ENCODE results near the gene HOXB13. TPM values are rescaled to one million over a fixed set of nuclear protein-coding genes. Genes with fewer than 3 reads are reported as not detected.

The HOXB13 gene
- total RNA-seq, 3 donors from 2014 or later (not counting 1 experiment from before 2014, with no cell fraction given) = not detected

GRCh38 chr17:48738803-48739526 is 10.4 kb upstream of the HOXB13 start:
- Mint-ChIP-seq H3K36me3 (no peaks in the 10 kb centered on the region), H3K27me3 (ENCODE audit: low read depth in 2 of 2) (peaks cover 82 to 84% of the 10 kb centered on the region in 2 donors), H3K4me3 (peak overlapping the region; percentile 28), H3K27ac (no peak overlapping the region), H3K9me3 (no peaks in the 10 kb centered on the region), H3K4me1 (peaks cover 0 to 7% of the 10 kb centered on the region in 2 donors)
- DNase-seq (peak in 1 of 2 donors; percentile 34), ATAC-seq (peak in 1 of 3 donors; percentile 35)
- H3K27ac ChIP-seq (ENCODE audit: low read length) = no peak overlapping the region
- no peak for TF ChIP-seq CTCF (IDR thresholded peaks at IDR 0.05)
- intact Hi-C loops (cut with micrococcal nuclease) = no loop called here
- H3K27me3 ChIP-seq (ENCODE audit: control insufficient read depth, insufficient read depth, low read length) = peaks cover 65% of the 10 kb centered on the region
- no peak overlapping the region for H3K4me3 ChIP-seq (ENCODE audit: low read length)
- no peaks in the 10 kb centered on the region for H3K36me3 ChIP-seq (ENCODE audit: control insufficient read depth, insufficient read depth, low read length)
- WGBS (ENCODE audit: insufficient coverage) = 7% methylated on average over 35 of the region's 37 CpGs
- peaks cover 11% of the 10 kb centered on the region for H3K4me1 ChIP-seq (ENCODE audit: control insufficient read depth, insufficient read depth, low read length)
- no peaks in the 10 kb centered on the region for H3K9me3 ChIP-seq (ENCODE audit: control insufficient read depth, insufficient read depth, low read length)

- Mint-ChIP-seq H3K36me3 (no peaks in the 10 kb centered on the region), H3K9me3 (no peaks in the 10 kb centered on the region), H3K4me3 (no peak overlapping the region), H3K4me1 (peaks cover 2 to 13% of the 10 kb centered on the region in 2 donors), H3K27ac (no peak overlapping the region), H3K27me3 (ENCODE audit: low read depth in 2 of 2) (peaks cover 82 to 84% of the 10 kb centered on the region in 2 donors)
- WGBS (ENCODE audit: insufficient coverage) = 8% methylated on average over 10 of the region's 11 CpGs
- Histone ChIP-seq H3K27me3 (ENCODE audit: control insufficient read depth, insufficient read depth, low read length) (peaks cover 66% of the 10 kb centered on the region), H3K36me3 (ENCODE audit: control insufficient read depth, insufficient read depth, low read length) (no peaks in the 10 kb centered on the region), H3K9me3 (ENCODE audit: control insufficient read depth, insufficient read depth, low read length) (no peaks in the 10 kb centered on the region), H3K4me1 (ENCODE audit: control insufficient read depth, insufficient read depth, low read length) (peaks cover 12% of the 10 kb centered on the region), H3K27ac (ENCODE audit: low read length) (no peak overlapping the region), H3K4me3 (ENCODE audit: low read length) (no peak overlapping the region)
- no peak for TF ChIP-seq CTCF (IDR thresholded peaks at IDR 0.05)
- DNase-seq (no peak), ATAC-seq (no peak)
- intact Hi-C loops (cut with micrococcal nuclease) = no loop called here
Observed at GRCh38 chr17:48738424-48738802, 9.9 kb upstream of the HOXB13 start.

GRCh38 chr17:48737330-48738043 is 8.9 kb upstream of the HOXB13 start:
- WGBS (ENCODE audit: insufficient coverage) = 52% methylated on average over 4 of the region's 4 CpGs
- no peak overlapping the region for H3K27ac Mint-ChIP-seq
- DNase-seq (no peak), ATAC-seq (no peak)
- H3K4me3 Mint-ChIP-seq = no peak overlapping the region
- peaks cover 81 to 82% of the 10 kb centered on the region in 2 donors for H3K27me3 Mint-ChIP-seq (ENCODE audit: low read depth in 2 of 2)
- no peak for TF ChIP-seq CTCF (IDR thresholded peaks at IDR 0.05)
- Histone ChIP-seq H3K4me1 (ENCODE audit: control insufficient read depth, insufficient read depth, low read length) (peaks cover 15% of the 10 kb centered on the region), H3K36me3 (ENCODE audit: control insufficient read depth, insufficient read depth, low read length) (no peaks in the 10 kb centered on the region), H3K9me3 (ENCODE audit: control insufficient read depth, insufficient read depth, low read length) (no peaks in the 10 kb centered on the region), H3K27me3 (ENCODE audit: control insufficient read depth, insufficient read depth, low read length) (peaks cover 64% of the 10 kb centered on the region), H3K27ac (ENCODE audit: low read length) (no peak overlapping the region), H3K4me3 (ENCODE audit: low read length) (no peak overlapping the region)
- intact Hi-C loops (cut with micrococcal nuclease) = no loop called here
- peaks cover 4 to 15% of the 10 kb centered on the region in 2 donors for H3K4me1 Mint-ChIP-seq
- no peaks in the 10 kb centered on the region for H3K9me3 Mint-ChIP-seq
- H3K36me3 Mint-ChIP-seq = no peaks in the 10 kb centered on the region

Measured in natural killer cell (primary cell).